Activated naive CD4-positive, alpha-beta T cell treated with anti-CD3 and anti-CD28 coated beads for 36 hours (primary cell): Measurements from ENCODE around the gene LYZL4. TPM values are rescaled to one million over a fixed set of nuclear protein-coding genes. Genes with fewer than 3 reads are reported as not detected.

Source experiments
- CTCF ChIA-PET: fragments of 350-600 bp; sonication (Branson Sonifier 250); formaldehyde crosslinking; loops from one replicate; lab custom pipeline; 2021; ENCODE audit warnings: antibody characterized with exemption; lab: Charles Lee
- DNase-seq: peaks from one replicate; pipeline ENCODE4 v3.0.0-alpha.2; 2020
- H3K27ac Mint-ChIP-seq: one replicate; pipeline ENCODE4 v1.8.0; 2021; ENCODE audit warnings: mild to moderate bottlenecking, mixed read lengths
- H3K27me3 Mint-ChIP-seq: one replicate; pipeline ENCODE4 v1.8.0; 2021; ENCODE audit warnings: low read depth, mixed read lengths
- H3K36me3 Mint-ChIP-seq: one replicate; pipeline ENCODE4 v1.8.0; 2021; ENCODE audit warnings: low read depth, mixed read lengths
- H3K4me1 Mint-ChIP-seq: one replicate; pipeline ENCODE4 v1.8.0; 2021; ENCODE audit warnings: low read depth, mixed read lengths
- H3K4me3 Mint-ChIP-seq: one replicate; pipeline ENCODE4 v1.8.0; 2021; ENCODE audit warnings: mild to moderate bottlenecking, moderate library complexity, mixed read lengths
- H3K9me3 Mint-ChIP-seq: one replicate; pipeline ENCODE4 v1.8.0; 2021; ENCODE audit warnings: mixed read lengths
- intact Hi-C: fragments of 100-400 bp; cut with micrococcal nuclease; formaldehyde crosslinking; loops from one replicate; pipeline ENCODE4 v1.15.1; 2023
- total RNA-seq, 2 experiments: library from RNA; stranded (reverse); gene quantifications; one replicate each; pipeline ENCODE4 v1.2.3, GENCODE V29; 2021

LYZL4 gene
- total RNA-seq: not detected

DNA sequence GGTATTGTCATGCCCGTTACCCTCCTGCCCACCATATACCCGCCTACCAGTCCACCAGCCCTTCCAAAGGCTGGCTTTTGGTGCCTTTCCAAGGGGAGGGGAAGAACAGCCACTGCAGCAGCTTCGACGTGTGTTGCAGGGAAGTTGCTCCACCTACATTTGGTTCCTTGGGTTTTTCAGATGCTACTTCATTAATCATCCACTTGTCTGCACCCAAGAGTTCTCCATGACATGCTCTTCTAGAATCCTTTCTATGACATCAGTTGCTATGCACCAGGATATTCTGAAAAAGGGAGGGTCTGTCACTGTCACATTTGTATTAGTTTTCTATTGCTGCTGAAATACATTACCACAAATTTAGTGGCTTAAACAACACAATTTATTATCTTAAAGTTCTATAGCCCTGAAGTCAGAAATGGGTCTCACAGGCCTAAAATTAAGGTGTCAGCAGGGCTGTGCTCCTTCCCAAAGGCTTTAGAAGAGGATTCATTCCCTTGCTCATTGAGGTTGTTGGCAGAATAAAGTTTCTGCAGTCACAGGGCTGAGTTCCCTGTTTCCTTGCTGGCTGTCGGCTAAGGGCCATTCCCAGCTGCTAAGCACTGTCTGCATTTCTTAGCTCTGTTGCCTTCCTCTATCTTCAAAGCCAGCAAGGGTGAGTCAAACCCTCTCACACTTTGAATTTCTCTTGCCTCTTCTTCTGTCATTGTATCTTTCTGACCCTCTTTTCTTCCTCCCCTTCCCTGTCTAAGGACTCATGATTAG, at the start of gene LYZL4:
Gene LYZL4 (minus strand): TSS at position 241 of the 762 bp plus-strand sequence. CDS start 3,359 bp downstream, outside the sequence.
- H3K4me3 Mint-ChIP-seq: no peak within 1 kb of the TSS
- intact Hi-C loops: no loop called here
- no peaks in the 10 kb centered on the region for H3K4me1 Mint-ChIP-seq
- H3K27me3 Mint-ChIP-seq: peaks cover 4% of the 10 kb centered on the region
- H3K27ac Mint-ChIP-seq: no peak within 1 kb of the TSS
- no peaks in the 10 kb centered on the region for H3K9me3 Mint-ChIP-seq
- DNase-seq: no peak
- CTCF ChIA-PET: no interaction called here
- H3K36me3 Mint-ChIP-seq: no peaks in the 10 kb centered on the region

- intact Hi-C loops: no loop called here
- H3K27me3 Mint-ChIP-seq: peaks cover 4% of the 10 kb centered on the region
- H3K4me3 Mint-ChIP-seq: no peak overlapping the region
- no peak overlapping the region for H3K27ac Mint-ChIP-seq
- no peaks in the 10 kb centered on the region for H3K9me3 Mint-ChIP-seq
- no peaks in the 10 kb centered on the region for H3K4me1 Mint-ChIP-seq
- DNase-seq: no peak
- CTCF ChIA-PET: interaction anchor here (1.4 kb wide), 1 partner anchor 16 kb away, joined by 3 read pairs; no protein-coding TSS in a partner anchor
- H3K36me3 Mint-ChIP-seq: no peaks in the 10 kb centered on the region
Measured at GRCh38 chr3:42459151-42459550, 48.7 kb upstream of the LYZL4 start.

- H3K36me3 Mint-ChIP-seq: no peaks in the 10 kb centered on the region
- no peak for DNase-seq
- peaks cover 2% of the 10 kb centered on the region for H3K9me3 Mint-ChIP-seq
- CTCF ChIA-PET: no interaction called here
- no peaks in the 10 kb centered on the region for H3K4me1 Mint-ChIP-seq
- H3K27ac Mint-ChIP-seq: no peak overlapping the region
- H3K4me3 Mint-ChIP-seq: no peak overlapping the region
- peaks cover 4% of the 10 kb centered on the region for H3K27me3 Mint-ChIP-seq
- intact Hi-C loops: no loop called here
Measured at GRCh38 chr3:42456211-42456610, 45.8 kb upstream of the LYZL4 start.

- CTCF ChIA-PET: no interaction called here
- H3K27ac Mint-ChIP-seq: no peak overlapping the region
- no peaks in the 10 kb centered on the region for H3K27me3 Mint-ChIP-seq
- H3K9me3 Mint-ChIP-seq: peaks cover 2% of the 10 kb centered on the region
- H3K4me3 Mint-ChIP-seq: no peak overlapping the region
- H3K4me1 Mint-ChIP-seq: no peaks in the 10 kb centered on the region
- DNase-seq: no peak
- intact Hi-C loops: no loop called here
- H3K36me3 Mint-ChIP-seq: no peaks in the 10 kb centered on the region
Measured at GRCh38 chr3:42451546-42452230, 41.3 kb upstream of the LYZL4 start.

GRCh38 chr3:42451116-42451515, 40.7 kb upstream of the LYZL4 start:
- H3K4me3 Mint-ChIP-seq: no peak overlapping the region
- peaks cover 2% of the 10 kb centered on the region for H3K9me3 Mint-ChIP-seq
- no peak overlapping the region for H3K27ac Mint-ChIP-seq
- H3K4me1 Mint-ChIP-seq: no peaks in the 10 kb centered on the region
- CTCF ChIA-PET: interaction anchor here (0.5 kb wide), 1 partner anchor 39 kb away, joined by 3 read pairs; no protein-coding TSS in a partner anchor
- no peaks in the 10 kb centered on the region for H3K27me3 Mint-ChIP-seq
- no peak for DNase-seq
- intact Hi-C loops: no loop called here
- no peaks in the 10 kb centered on the region for H3K36me3 Mint-ChIP-seq

DNA sequence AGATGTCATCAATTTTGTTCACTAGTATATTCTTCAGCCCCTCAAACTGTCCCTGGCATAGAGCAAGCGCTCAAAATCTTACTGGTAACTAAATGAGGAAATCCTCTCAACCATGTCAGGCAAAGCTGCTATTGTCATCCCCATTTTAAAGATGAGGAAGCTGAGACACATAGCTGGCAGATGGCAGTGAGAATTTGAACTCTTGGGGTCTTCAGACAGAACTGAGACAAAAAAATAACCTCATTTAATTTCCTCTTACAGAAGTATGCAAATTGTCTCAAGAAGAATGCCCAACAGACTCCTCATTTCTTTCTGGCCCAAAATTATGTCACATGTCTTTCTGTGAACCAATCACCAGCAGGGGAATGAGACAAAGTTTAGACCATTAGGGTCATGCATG, 40.2 kb upstream of the LYZL4 start:
- no peaks in the 10 kb centered on the region for H3K27me3 Mint-ChIP-seq

GRCh38 chr3:42447481-42447880, 37.1 kb upstream of the LYZL4 start:
- Mint-ChIP-seq H3K27ac (no peak overlapping the region), H3K36me3 (no peaks in the 10 kb centered on the region), H3K27me3 (no peaks in the 10 kb centered on the region), H3K4me1 (no peaks in the 10 kb centered on the region), H3K4me3 (no peak overlapping the region), H3K9me3 (no peaks in the 10 kb centered on the region)
- CTCF ChIA-PET: interaction anchor here (1.5 kb wide), 1 partner anchor 200 kb away, joined by 6 read pairs; no protein-coding TSS in a partner anchor
- intact Hi-C loops: loop anchor here (10.0 kb wide), 1 partner anchor 553 kb away; no protein-coding TSS in a partner anchor
- no peak for DNase-seq

More for the DNA sequence above, 40.2 kb upstream of the LYZL4 start:
- intact Hi-C loops: no loop called here
- peaks cover 2% of the 10 kb centered on the region for H3K9me3 Mint-ChIP-seq
- H3K36me3 Mint-ChIP-seq: no peaks in the 10 kb centered on the region
- no peaks in the 10 kb centered on the region for H3K4me1 Mint-ChIP-seq
- no peak for DNase-seq
- no peak overlapping the region for H3K27ac Mint-ChIP-seq
- CTCF ChIA-PET: interaction anchor here (0.5 to 0.9 kb wide), 3 partner anchors 38 to 514 kb away, joined by 3 read pairs; no protein-coding TSS in a partner anchor
- H3K4me3 Mint-ChIP-seq: no peak overlapping the region

GRCh38 chr3:42446111-42447050, 36.0 kb upstream of the LYZL4 start:
- no peaks in the 10 kb centered on the region for H3K9me3 Mint-ChIP-seq
- DNase-seq: no peak
- H3K27me3 Mint-ChIP-seq: no peaks in the 10 kb centered on the region
- CTCF ChIA-PET: interaction anchor here (1.1 kb wide), 1 partner anchor 199 kb away, joined by 4 read pairs; no protein-coding TSS in a partner anchor
- no peak overlapping the region for H3K27ac Mint-ChIP-seq
- intact Hi-C loops: loop anchor here (10.0 kb wide), 1 partner anchor 552 kb away; no protein-coding TSS in a partner anchor
- no peak overlapping the region for H3K4me3 Mint-ChIP-seq
- no peaks in the 10 kb centered on the region for H3K36me3 Mint-ChIP-seq
- no peaks in the 10 kb centered on the region for H3K4me1 Mint-ChIP-seq

DNA sequence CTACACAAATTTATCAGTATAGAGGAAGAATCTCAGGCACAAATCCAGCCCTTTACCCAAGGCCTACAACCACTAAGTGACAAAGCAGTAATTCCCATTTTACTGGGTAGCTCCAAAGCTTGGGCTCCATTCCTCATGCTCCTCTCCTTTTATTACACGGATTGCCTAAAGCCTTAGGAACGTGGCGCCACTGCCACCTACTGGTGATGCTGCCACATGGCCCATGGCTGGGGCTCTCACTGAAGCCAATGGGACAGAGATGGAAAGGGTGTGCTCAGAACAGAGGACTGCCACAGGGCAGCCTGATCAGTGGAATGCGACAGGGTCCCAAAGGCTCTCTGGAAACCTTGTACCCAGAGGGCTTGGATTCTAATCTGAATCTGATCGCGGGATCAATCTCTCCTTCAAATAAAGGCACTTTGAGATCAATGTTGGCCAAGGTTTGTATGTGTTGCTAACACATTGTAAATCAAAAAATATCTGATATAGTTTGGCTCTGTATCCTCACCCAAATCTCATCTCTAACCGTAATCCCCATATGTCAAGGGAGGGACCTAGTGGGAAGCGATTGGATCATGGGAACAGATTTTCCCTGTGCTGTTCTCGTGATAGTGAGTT, 33.5 kb upstream of the LYZL4 start:
- H3K4me1 Mint-ChIP-seq: no peaks in the 10 kb centered on the region
- intact Hi-C loops: loop anchor here (1.0 to 10.0 kb wide), 4 partner anchors 56 to 549 kb away; no protein-coding TSS in a partner anchor
- no peaks in the 10 kb centered on the region for H3K9me3 Mint-ChIP-seq
- peak; percentile 89 for DNase-seq
- no peaks in the 10 kb centered on the region for H3K27me3 Mint-ChIP-seq
- no peak overlapping the region for H3K4me3 Mint-ChIP-seq
- no peak overlapping the region for H3K27ac Mint-ChIP-seq
- no peaks in the 10 kb centered on the region for H3K36me3 Mint-ChIP-seq
- CTCF ChIA-PET: interaction anchor here (0.6 to 5.1 kb wide), 27 partner anchors 10 to 439 kb away, joined by 3 to 104 read pairs (median 4); no protein-coding TSS in a partner anchor

DNA sequence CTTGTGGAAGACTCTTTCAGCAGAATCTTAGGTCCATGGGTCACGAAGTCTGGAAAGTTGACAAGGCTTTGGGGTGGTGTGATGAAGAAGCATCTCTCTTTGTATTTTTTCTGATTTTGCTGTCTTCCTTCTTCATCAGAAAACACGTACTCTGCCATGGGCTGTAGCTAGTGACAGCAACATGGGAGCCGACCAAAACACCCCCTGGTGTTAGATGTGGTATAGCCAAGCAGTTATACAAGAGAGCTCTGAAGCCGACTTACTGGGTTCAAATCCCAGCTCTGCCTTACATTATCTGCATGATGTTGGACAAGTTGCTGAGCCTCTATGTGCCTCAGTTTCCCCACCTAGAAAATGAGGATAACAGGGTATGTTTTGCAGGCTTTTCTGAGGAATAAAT, 32.9 kb upstream of the LYZL4 start:
- H3K36me3 Mint-ChIP-seq: no peaks in the 10 kb centered on the region
- no peaks in the 10 kb centered on the region for H3K4me1 Mint-ChIP-seq
- CTCF ChIA-PET: interaction anchor here (0.6 to 5.1 kb wide), 27 partner anchors 9 to 245 kb away, joined by 3 to 104 read pairs (median 4); no protein-coding TSS in a partner anchor
- H3K27ac Mint-ChIP-seq: no peak overlapping the region
- no peaks in the 10 kb centered on the region for H3K27me3 Mint-ChIP-seq
- H3K9me3 Mint-ChIP-seq: no peaks in the 10 kb centered on the region
- no peak overlapping the region for H3K4me3 Mint-ChIP-seq
- intact Hi-C loops: loop anchor here (10.0 kb wide), 1 partner anchor 548 kb away; no protein-coding TSS in a partner anchor
- DNase-seq: no peak

DNA sequence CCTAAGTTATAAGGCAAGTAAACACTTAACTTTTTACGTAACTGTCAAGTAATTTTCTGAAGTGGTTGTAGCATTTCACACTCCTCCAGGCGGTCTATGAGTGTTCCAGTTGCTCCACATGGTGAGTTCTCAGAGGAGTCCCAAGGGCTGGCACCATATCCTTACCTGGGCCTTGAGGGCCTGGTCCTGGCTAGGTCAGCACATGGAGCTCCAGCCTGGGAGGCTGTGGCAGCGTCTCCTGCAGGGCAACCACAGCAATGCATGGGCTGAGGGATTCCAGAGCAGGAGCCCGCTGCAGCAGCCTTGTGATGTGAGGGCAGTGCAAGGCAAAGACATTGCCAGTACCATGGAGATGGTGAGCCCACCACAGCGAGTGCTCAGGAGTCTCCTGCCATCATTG, 32.2 kb upstream of the LYZL4 start:
- H3K27me3 Mint-ChIP-seq: no peaks in the 10 kb centered on the region
- no peak overlapping the region for H3K4me3 Mint-ChIP-seq
- H3K9me3 Mint-ChIP-seq: no peaks in the 10 kb centered on the region
- no peaks in the 10 kb centered on the region for H3K4me1 Mint-ChIP-seq
- no peak for DNase-seq
- intact Hi-C loops: loop anchor here (10.0 kb wide), 1 partner anchor 548 kb away; no protein-coding TSS in a partner anchor
- CTCF ChIA-PET: interaction anchor here (0.9 to 5.1 kb wide), 13 partner anchors 9 to 237 kb away, joined by 3 to 104 read pairs (median 4); no protein-coding TSS in a partner anchor
- no peak overlapping the region for H3K27ac Mint-ChIP-seq
- no peaks in the 10 kb centered on the region for H3K36me3 Mint-ChIP-seq
